ENCODE measurements around the gene PLXNA4.

PLXNA4 gene

GRCh38 chr7:132279718-132280117 is 296.6 kb downstream of the PLXNA4 start:
- DNase-seq (ENCODE audit: low read depth in 1 of 2, low spot score in 1 of 2) = no peak

GRCh38 chr7:132276976-132277725 is 299.1 kb downstream of the PLXNA4 start:
- no peak for DNase-seq (ENCODE audit: low read depth in 1 of 2, low spot score in 1 of 2)

- no peak for DNase-seq (ENCODE audit: low read depth in 1 of 2, low spot score in 1 of 2)
Measured at GRCh38 chr7:132276234-132276630, 300.0 kb downstream of the PLXNA4 start.

DNA sequence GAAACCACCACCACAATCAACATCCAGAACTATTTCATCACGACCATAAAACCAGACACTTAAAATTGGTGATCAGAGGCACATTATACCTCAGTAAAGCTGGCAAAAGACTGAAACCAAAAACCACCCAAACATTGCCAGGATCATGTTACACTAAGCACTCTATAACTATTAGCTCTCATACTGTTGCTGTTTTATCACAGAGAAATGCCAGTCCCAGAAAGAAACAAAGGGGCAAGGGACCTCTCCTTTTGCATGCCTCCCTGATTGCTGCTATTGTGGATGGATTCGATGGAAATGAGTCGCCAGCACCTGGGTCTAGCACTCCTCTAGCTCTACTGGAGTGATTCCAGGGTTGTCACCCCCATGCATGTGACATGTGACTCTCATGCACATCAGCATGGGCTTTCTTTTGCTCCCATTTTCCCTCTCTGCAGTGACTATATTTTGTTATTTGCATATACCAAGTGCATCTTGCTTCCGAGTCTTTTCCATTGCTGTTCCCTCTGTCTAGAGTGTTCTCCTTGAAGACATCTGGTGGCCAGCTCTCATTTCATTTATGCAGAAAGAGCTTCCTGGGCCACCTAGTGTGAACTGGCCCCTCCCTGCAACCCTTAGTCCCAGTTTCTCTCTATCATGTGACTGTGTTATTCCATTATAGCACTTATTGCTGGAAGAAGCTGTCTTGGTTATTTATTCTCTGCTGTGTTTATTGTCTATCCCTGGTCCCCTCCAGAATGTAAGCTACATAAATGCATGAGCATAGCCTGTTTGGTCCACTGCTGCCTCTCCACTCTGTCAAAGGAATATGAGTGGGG is 300.6 kb downstream of the PLXNA4 start:
- no peak for DNase-seq (ENCODE audit: low read depth in 1 of 2, low spot score in 1 of 2)

DNA sequence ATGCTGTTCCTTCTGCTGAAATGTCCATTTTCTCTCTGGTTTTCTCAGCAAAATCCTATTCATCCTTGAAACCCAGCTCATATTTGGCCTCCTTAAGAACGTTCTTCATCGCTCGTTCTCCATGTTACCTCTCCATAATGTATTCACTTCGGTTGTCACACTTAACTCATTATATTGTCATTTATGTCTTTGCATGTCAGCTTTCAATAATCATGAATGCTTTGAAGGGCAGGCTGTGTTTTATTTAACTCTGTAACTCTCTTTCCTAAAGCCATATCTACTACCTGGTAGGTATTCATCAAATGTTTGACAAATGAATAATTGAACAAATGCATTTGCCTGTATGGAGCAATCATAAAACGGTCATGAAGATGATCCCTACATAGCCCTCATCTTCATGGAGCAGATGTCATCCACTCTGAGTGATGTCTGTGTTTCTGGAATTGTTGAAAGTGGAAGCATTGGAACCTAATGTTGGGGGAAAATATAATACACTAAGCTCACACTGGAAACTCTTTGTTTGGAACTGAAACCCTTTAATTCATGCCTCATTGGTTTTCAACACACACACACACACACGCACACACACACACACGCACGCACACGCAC is 303.4 kb downstream of the PLXNA4 start:
- DNase-seq (ENCODE audit: low read depth in 1 of 2, low spot score in 1 of 2) = no peak

DNA sequence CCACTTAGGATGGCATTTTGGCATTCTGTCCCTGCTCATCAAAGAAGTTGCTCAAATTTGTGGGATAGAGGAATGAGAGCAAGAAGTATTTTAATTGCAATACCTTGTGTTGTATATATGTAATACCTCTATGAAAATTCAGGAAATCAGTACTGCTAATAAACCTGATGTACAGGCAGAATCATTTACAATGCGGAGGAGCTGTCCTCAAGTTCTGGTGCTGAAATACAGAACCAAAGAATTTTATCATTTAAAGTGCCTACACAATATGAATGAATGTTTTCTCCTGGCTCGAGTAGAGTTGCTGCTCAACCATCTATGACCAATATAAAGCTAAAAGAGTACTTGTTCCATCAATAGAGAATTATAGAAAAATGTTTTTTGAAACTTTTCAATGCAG is 305.8 kb downstream of the PLXNA4 start:
- DNase-seq (ENCODE audit: low read depth in 1 of 2, low spot score in 1 of 2) = no peak

GRCh38 chr7:132269718-132270117 is 306.6 kb downstream of the PLXNA4 start:
- no peak for DNase-seq (ENCODE audit: low read depth in 1 of 2, low spot score in 1 of 2)

GRCh38 chr7:132263151-132263550 is 313.1 kb downstream of the PLXNA4 start:
- DNase-seq (ENCODE audit: low read depth in 1 of 2, low spot score in 1 of 2) = no peak

- DNase-seq (ENCODE audit: low read depth in 1 of 2, low spot score in 1 of 2) = no peak
Measured at GRCh38 chr7:132262160-132262470, 314.2 kb downstream of the PLXNA4 start.

- no peak for DNase-seq (ENCODE audit: low read depth in 1 of 2, low spot score in 1 of 2)
Measured at GRCh38 chr7:132261327-132262159, 314.7 kb downstream of the PLXNA4 start.

DNA sequence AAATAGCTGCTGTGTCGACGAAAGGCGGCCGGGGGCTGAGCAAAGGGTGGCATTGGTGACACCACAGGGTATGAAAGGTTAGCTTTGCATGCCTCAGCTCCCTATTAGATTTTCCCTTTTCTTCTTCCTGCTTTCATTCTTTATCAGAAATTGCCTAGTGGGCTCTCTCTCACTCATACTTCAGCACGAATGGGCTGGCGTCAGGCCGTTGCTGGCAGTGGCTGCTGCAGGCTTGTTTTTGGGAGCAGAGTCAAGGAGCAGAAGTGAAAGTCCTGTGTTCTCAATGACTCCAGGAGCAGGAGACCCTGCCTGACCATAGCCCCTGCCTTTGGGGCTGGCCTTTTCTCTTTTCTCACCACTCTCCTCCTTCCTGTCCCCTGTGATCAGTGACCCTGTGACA is 318.0 kb downstream of the PLXNA4 start:
- no peak for DNase-seq (ENCODE audit: low read depth in 1 of 2, low spot score in 1 of 2)

- DNase-seq (ENCODE audit: low read depth in 1 of 2, low spot score in 1 of 2) = no peak
Measured at GRCh38 chr7:132257253-132257652, 319.0 kb downstream of the PLXNA4 start.

GRCh38 chr7:132256721-132257212 is 319.5 kb downstream of the PLXNA4 start:
- DNase-seq (ENCODE audit: low read depth in 1 of 2, low spot score in 1 of 2) = no peak

- DNase-seq (ENCODE audit: low read depth in 1 of 2, low spot score in 1 of 2) = no peak
Measured at GRCh38 chr7:132255898-132256297, 320.4 kb downstream of the PLXNA4 start.

DNA sequence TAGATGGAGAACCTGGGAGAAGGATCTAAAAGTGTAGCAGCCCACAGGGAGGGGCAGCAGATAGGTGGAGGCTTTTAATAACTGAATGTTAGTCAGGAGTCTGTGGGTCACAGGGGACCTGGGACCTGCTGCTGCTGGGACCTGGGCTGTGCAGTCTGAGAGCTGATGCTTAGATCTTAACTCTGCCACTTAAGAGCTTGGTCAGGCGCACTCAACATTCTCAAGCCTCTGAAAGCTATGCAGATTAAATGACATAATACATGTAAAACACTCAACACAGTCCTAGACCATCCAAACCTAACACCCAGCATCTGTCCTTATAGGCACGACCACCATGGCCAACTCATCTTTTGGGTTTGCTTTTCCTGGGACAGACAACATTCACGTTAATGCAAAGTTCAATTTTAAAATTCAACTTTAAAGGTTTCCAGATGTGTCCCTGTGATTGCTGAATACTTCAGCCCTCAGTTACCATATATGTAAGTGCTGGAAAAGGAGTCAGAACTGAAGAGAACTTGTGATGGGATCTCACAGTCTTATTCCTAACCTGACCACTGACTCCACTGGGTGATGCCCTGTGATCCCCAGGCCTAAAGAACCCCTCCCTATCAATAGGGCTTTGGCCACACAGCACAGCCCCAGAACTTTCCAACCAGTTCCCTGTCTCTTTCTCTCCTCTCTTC is 321.0 kb downstream of the PLXNA4 start:
- DNase-seq (ENCODE audit: low read depth in 1 of 2, low spot score in 1 of 2) = no peak

DNA sequence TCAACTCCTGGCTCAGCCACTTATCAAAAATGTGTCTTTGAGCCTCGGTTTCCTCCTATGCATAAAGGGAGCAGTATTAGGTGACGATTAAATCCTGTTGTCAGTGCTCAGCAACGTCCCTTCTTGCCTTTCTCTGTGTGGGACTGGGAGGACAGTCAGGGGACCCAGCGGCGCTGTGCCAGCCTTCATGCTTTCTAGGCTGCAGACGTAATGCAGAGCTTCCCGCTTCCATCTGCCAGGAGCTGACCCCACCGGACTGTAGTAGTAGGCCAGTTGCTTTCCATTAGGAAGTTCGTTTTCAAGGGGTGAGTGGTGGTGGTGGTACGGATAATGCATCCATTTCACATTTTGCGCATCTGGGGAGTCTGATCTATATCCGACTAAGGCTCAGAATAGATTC is 321.8 kb downstream of the PLXNA4 start:
- DNase-seq (ENCODE audit: low read depth in 1 of 2, low spot score in 1 of 2) = no peak

GRCh38 chr7:132252793-132253100 is 323.5 kb downstream of the PLXNA4 start:
- DNase-seq (ENCODE audit: low read depth in 1 of 2, low spot score in 1 of 2) = no peak

- no peak for DNase-seq (ENCODE audit: low read depth in 1 of 2, low spot score in 1 of 2)
Measured at GRCh38 chr7:132251327-132251659, 325.0 kb downstream of the PLXNA4 start.

- DNase-seq (ENCODE audit: low read depth in 1 of 2, low spot score in 1 of 2) = no peak
Measured at GRCh38 chr7:132250480-132251326, 325.6 kb downstream of the PLXNA4 start.
